Body of pancreas (tissue), 4 donors: ENCODE data around the gene RING1. TPM values are rescaled to one million over a fixed set of nuclear protein-coding genes. Genes with fewer than 3 reads are reported as not detected.

Experiments used
- ATAC-seq: fragments of 150-250 bp; one replicate; pipeline ENCODE4 v1.9.1; 2016
- DNase-seq, 4 donors: peaks; one replicate each; pipeline ENCODE4 v3.0.0-alpha.2; 2019
- H3K27ac ChIP-seq, 4 donors: fragments of 200-600 bp; sonication (generic); 1 replicate in 3 of 4; 2 replicates in 1 of 4; pipeline versions ENCODE4 v1.5.1 to v1.6.1; 2016 to 2019; ENCODE audit warnings: mild to moderate bottlenecking in 1 of 4, mixed read lengths in 1 of 4, moderate library complexity in 1 of 4
- H3K27me3 ChIP-seq, 2 donors: fragments of 200-600 bp; sonication (generic); one replicate each; pipeline ENCODE4 v1.6.0; 2016; ENCODE audit warnings: mild to moderate bottlenecking in 1 of 2
- H3K36me3 ChIP-seq, 2 donors: fragments of 200-600 bp; sonication (generic); replicated peaks in 1 of 2; 2 replicates each; pipeline ENCODE4 v1.5.1; 2016; ENCODE audit warnings: low read depth in 2 of 2; ENCODE audit not compliant: insufficient read depth in 1 of 2
- H3K4me1 ChIP-seq: fragments of 200-600 bp; sonication (generic); one replicate; pipeline ENCODE4 v1.6.0; 2016
- H3K4me3 ChIP-seq, 2 donors: fragments of 200-600 bp; sonication (generic); 1 replicate in 1 of 2; 2 replicates in 1 of 2; pipeline ENCODE4 v1.5.1; 2016 to 2019
- H3K9me3 ChIP-seq, 3 donors: fragments of 200-600 bp; sonication (generic); 1 replicate in 2 of 3; 2 replicates in 1 of 3; pipeline ENCODE4 v1.5.1; 2016
- POLR2A ChIP-seq, 3 donors: fragments of 450-650 bp; IDR thresholded peaks; one replicate each; pipeline ENCODE4 v1.6.1; 2016; ENCODE audit warnings: antibody characterized with exemption in 3 of 3, mild to moderate bottlenecking in 2 of 3
- WGBS, 2 donors: methylation state at CpG; one replicate each; pipeline ENCODE4 v1.1.5; 2017; 5-methylcytosine and 5-hydroxymethylcytosine counted together
- intact Hi-C: fragments of 100-400 bp; cut with DNase I; formaldehyde crosslinking; loops from one replicate; pipeline ENCODE4 v1.15.1; 2023
- total RNA-seq, 2 donors: library from RNA; depleted of rRNA; stranded (reverse); fragments of >200 nt; gene quantifications; one replicate each; pipeline ENCODE4 v1.1.0, GENCODE V29; 2016
- TF ChIP-seq, protein P1 (sequence below), 7 experiments: fragments of 450-650 bp in 4 of 7; fragments of 200-600 bp in 3 of 7; sonication (generic) in 3 of 7; IDR thresholded peaks; one replicate each; pipeline ENCODE4 v1.5.1; 2016 to 2019; ENCODE audit warnings: antibody characterized with exemption in 7 of 7

The RING1 gene
- total RNA-seq, 2 donors from 2014 or later, result 11.2 to 28.3 TPM

DNA sequence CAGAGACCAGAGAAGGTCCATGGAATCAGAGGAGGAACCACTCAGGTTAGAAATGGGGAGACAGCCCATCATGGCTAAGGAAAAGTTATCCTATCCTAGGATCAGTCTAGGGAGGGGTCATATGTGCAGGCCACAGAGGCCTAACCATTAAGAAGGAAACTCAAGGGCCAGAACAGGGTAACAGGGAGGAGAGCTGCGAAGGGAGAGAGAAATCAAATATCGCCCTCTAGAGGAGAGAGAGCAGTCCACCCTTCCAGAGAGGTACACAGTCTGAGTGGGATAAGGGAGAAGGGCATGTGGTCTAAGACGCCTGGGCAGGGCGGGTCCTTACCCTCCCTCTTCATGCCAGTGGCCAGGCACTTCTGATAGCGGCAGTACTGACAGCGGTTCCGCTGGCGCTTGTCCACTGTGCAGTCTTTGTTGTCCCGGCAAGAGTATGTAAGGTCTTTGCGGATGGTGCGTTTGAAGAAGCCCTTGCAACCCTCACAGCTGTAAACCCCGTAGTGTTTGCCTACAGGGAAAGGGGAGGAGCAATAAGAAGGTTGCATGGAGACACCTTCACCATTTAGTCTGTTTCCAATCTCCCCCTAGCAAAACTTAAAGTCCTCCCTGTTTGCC lies 10.8 kb upstream of the RING1 start:
- peak in 1 of 3 donors; percentile 16 for TF ChIP-seq POLR2A (IDR thresholded peaks at IDR 0.05)
- TF ChIP-seq, protein P1, sequence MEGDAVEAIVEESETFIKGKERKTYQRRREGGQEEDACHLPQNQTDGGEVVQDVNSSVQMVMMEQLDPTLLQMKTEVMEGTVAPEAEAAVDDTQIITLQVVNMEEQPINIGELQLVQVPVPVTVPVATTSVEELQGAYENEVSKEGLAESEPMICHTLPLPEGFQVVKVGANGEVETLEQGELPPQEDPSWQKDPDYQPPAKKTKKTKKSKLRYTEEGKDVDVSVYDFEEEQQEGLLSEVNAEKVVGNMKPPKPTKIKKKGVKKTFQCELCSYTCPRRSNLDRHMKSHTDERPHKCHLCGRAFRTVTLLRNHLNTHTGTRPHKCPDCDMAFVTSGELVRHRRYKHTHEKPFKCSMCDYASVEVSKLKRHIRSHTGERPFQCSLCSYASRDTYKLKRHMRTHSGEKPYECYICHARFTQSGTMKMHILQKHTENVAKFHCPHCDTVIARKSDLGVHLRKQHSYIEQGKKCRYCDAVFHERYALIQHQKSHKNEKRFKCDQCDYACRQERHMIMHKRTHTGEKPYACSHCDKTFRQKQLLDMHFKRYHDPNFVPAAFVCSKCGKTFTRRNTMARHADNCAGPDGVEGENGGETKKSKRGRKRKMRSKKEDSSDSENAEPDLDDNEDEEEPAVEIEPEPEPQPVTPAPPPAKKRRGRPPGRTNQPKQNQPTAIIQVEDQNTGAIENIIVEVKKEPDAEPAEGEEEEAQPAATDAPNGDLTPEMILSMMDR (IDR thresholded peaks at IDR 0.05), result peak; percentile 53 to 82 (median 71)
- 17 to 21% methylated on average over 12 of the region's 12 CpGs for WGBS, 2 donors
- Histone ChIP-seq H3K9me3 (no peaks in the 10 kb centered on the region), H3K27me3 (no peaks in the 10 kb centered on the region), H3K4me3 (no peak overlapping the region), H3K4me1 (peaks cover 48% of the 10 kb centered on the region), H3K27ac (peak overlapping the region in 3 of 4 donors; percentile 3 to 36 (median 13)), H3K36me3 (peaks cover 0 to 20% of the 10 kb centered on the region in 2 donors)
- intact Hi-C loops, result no loop called here
- DNase-seq (peak; percentile 59 to 82 (median 75)), ATAC-seq (peak; percentile 39)

DNA sequence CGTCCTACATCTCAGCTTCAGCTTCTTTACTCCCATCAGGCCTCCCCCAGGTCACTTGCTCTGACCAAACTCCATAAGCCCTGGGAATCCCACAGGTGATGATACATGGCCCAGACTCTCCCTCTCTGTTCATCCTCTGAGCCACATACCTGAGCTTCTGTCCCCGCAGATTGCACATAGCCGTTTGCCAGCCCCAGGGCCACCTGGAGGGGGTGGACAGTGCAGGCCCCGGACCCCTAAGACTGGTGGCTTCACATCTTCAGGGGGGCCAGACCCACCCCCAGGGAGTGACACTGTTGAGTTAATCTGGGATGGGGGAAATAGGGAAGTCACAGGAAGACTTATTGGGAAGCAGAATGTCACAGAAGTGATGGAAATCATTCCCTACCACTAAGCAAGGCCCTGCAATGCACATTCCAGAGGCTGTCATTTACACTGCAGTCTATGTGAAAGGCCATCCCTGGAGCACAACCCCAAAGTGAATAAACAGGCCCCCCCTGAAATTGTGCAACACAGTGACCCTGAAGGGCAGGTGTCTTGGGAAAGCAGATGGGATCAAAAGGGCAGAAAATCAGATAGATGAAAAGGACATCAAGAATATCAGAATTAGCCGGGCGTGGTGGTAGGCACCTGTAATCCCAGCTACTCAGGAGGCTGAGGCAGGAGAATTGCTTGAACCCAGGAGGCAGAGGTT lies 10.0 kb upstream of the RING1 start:
- H3K27ac ChIP-seq, result peak overlapping the region in 3 of 4 donors; percentile 3 to 36 (median 13)
- H3K9me3 ChIP-seq, result no peaks in the 10 kb centered on the region
- H3K36me3 ChIP-seq, result peaks cover 0 to 25% of the 10 kb centered on the region in 2 donors
- no peaks in the 10 kb centered on the region for H3K27me3 ChIP-seq
- ATAC-seq, result no peak
- 46 to 47% methylated on average over 6 of the region's 6 CpGs for WGBS, 2 donors
- no peak for DNase-seq
- peaks cover 50% of the 10 kb centered on the region for H3K4me1 ChIP-seq
- H3K4me3 ChIP-seq, result no peak overlapping the region
- intact Hi-C loops, result no loop called here
- TF ChIP-seq, protein P1 (IDR thresholded peaks at IDR 0.05), result no peak
- no peak for TF ChIP-seq POLR2A (IDR thresholded peaks at IDR 0.05)

DNA sequence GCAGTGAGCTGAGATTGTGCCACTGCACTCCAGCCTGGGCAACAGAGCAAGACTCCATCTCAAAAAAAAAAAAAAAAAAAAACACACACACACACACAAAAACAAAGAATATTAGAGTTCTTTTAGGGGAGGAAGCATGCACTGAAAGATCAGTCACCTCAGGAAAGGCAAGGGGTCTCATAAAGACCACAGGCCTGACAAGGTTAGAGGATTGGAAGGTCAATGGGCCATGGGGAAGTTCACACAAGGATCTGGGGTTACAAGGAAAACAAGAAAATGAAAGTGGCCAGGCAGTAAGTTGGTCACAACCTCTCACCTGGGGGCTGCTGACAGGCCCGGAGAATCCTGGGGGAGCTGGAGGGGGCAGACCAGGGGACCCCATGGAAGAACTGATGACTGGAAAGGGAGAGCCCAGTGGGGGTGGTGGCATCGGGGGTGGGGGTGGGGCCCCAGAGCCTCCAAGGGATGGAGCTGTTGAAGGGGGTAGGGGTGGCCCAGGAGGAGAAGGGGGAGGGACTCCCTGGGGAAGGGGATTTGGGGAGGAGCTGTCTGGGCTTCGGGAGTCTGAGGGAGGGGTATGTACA lies 9.4 kb upstream of the RING1 start:
- DNase-seq (no peak), ATAC-seq (no peak)
- TF ChIP-seq POLR2A (IDR thresholded peaks at IDR 0.05), result no peak
- TF ChIP-seq, protein P1 (IDR thresholded peaks at IDR 0.05), result no peak
- 30 to 49% methylated on average over 2 to 3 of the region's 3 CpGs for whole genome bisulfite sequencing, 2 donors
- intact Hi-C loops, result no loop called here
- H3K27me3 ChIP-seq, result no peaks in the 10 kb centered on the region
- H3K36me3 ChIP-seq, result peaks cover 0 to 26% of the 10 kb centered on the region in 2 donors
- H3K4me1 ChIP-seq, result peaks cover 56% of the 10 kb centered on the region
- H3K9me3 ChIP-seq, result no peaks in the 10 kb centered on the region
- peak overlapping the region in 1 of 2 donors; percentile 59 for H3K4me3 ChIP-seq
- H3K27ac ChIP-seq, result peak overlapping the region in 3 of 4 donors; percentile 94 to 99 (median 99)

DNA sequence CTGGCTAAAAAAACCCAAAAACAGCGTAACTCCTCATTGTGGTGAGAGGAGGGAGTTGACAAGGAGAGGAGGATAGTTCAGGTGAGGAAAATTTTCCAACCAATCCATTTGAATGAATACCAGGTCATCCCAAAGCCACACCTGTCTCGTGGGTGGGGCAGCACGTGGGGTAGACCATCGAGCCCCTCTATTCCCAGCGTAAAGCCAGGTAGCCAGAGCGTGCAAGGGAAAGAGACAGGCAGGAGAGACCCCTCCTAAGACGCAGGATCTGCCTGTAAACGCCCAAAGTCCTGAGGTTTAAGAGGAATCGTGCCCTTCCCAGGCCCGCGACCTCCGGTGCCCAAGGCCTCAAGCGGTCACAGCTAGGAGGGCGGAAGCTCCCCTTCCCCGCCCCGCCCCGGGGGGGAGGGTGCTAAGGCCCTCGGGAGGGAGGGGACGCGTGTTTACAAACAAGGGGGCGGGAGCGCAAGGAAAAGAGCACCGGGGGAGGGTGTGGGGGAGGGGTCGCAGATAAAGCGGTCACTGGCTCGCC lies 8.5 kb upstream of the RING1 start:
- WGBS, 2 donors, result 2 to 3% methylated on average over 19 to 26 of the region's 26 CpGs
- intact Hi-C loops, result no loop called here
- ATAC-seq, result peak; percentile 30
- H3K4me1 ChIP-seq, result peaks cover 62% of the 10 kb centered on the region
- H3K4me3 ChIP-seq, result peak overlapping the region; percentile 59 to 71
- H3K9me3 ChIP-seq, result no peaks in the 10 kb centered on the region
- H3K27ac ChIP-seq, result peak overlapping the region; percentile 90 to 99 (median 96)
- no peaks in the 10 kb centered on the region for H3K27me3 ChIP-seq
- DNase-seq, result peak in 3 of 4 donors; percentile 80 to 88 (median 84)
- TF ChIP-seq POLR2A (IDR thresholded peaks at IDR 0.05), result no peak
- TF ChIP-seq, protein P1 (IDR thresholded peaks at IDR 0.05), result peak in 1 of 7 experiments; percentile 12
- H3K36me3 ChIP-seq, result peaks cover 0 to 20% of the 10 kb centered on the region in 2 donors
